ENCODE results near the gene COPS6.

Gene COPS6

GRCh38 chr7:100102950-100103840 is 14.4 kb downstream of the COPS6 start:
- no peak for DNase-seq (ENCODE audit: low read depth)

GRCh38 chr7:100105534-100105933 is 16.8 kb downstream of the COPS6 start:
- DNase-seq (ENCODE audit: low read depth) = no peak

DNA sequence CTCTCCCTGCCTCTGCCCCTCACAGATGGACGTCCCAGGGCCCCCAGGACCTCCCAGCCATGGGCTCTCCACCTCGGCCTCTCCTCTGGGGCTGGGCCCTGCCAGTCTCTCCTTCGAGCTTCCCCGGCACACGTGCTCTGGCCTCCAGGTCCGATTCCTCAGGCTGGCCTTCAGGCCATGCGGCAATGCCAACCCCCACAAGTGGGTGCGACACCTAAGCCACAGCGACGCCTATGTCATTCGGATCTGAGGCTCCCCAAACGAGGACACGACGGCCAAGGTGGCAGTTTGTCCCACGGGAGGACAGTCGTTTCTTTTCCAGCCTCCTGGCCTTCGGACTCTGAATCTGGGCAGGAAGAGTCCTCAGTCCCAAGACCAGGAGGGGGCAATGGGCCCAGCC is 17.9 kb downstream of the COPS6 start:
- no peak for DNase-seq (ENCODE audit: low read depth)

DNA sequence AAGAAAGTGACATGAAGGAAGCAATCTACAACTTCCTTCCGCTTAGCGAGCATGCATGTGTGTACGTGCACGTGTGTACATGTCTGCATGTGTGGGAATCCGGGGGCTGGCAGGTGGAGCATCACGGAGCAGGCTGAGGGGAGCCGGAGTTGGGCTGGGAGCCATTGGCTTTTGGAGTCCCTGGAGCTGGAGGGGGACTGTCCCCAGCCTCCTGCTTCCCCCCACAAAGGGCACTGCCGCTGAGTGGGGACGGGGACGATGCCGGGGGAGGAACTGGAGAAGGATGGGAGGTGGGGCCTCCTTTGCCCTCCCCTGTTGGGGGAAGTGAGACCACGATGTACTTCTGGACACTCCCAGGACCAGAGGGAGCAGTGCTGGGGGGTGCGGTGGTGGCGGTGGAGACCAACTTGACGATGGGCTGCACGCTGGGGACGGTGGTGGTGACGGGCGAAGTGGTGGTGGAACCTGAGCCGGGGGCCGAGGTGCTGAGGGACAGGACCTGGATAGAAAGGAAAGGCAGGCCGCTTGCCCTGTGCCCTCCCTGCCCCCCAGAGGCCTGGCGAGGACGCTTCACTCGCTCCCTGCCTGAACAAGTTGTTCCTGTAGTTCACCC is 18.5 kb downstream of the COPS6 start:
- DNase-seq (ENCODE audit: low read depth) = no peak

GRCh38 chr7:100107890-100108289 is 19.1 kb downstream of the COPS6 start:
- no peak for DNase-seq (ENCODE audit: low read depth)

GRCh38 chr7:100109521-100110163 is 20.9 kb downstream of the COPS6 start:
- no peak for DNase-seq (ENCODE audit: low read depth)

- no peak for DNase-seq (ENCODE audit: low read depth)
Measured at GRCh38 chr7:100111156-100111555, 22.4 kb downstream of the COPS6 start.

- no peak for DNase-seq (ENCODE audit: low read depth)
Measured at GRCh38 chr7:100111914-100112313, 23.1 kb downstream of the COPS6 start.

- no peak for DNase-seq (ENCODE audit: low read depth)
Measured at GRCh38 chr7:100115026-100115425, 26.3 kb downstream of the COPS6 start.

- DNase-seq (ENCODE audit: low read depth) = no peak
Measured at GRCh38 chr7:100118388-100119071, 29.8 kb downstream of the COPS6 start.

DNA sequence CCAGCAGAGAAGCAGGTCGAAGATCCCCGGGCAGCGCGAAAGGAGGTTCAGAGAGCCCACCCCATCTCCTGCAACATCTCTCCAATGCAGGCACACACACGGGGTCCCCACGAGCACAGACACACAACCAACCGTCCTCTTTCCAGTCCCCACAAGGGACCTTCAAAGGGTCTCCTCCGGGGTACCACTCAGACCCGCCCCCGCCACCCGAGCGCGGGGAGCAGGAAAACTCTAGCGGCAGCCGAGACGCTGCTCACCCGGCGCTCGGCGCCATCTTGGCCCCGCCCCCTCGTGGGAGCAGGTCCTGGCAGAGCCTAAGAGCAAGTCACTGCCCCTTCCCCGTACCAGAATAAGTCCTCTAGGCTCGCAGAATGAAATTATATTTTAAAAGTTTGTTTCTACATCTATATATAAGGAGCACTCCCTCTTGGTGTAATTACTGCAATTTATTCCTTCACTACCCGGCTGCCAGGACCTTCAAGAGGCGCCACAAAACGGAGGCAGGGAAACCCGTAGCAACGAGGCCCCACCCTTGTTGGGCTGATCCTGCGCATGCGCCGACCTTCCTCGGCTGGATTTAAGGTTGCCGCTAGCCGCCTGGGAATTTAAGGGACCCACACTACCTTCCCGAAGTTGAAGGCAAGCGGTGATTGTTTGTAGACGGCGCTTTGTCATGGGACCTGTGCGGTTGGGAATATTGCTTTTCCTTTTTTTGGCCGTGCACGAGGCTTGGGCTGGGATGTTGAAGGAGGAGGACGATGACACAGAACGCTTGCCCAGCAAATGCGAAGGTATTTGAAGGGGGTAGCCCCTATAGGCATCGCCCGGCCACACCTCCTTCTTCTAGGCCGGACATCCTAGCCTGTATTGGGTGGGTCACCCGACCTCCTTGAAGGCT is 30.6 kb downstream of the COPS6 start, which contains the start of the genes CNPY4 and TAF6:
Gene CNPY4 (plus strand): TSS at position 563 of the 898 bp plus-strand sequence. CDS start 111 bp downstream, at position 674.
Gene TAF6 (minus strand): TSS at position 287 of the 898 bp plus-strand sequence. CDS start 5,149 bp downstream, outside the sequence.
- peak; percentile 93 for DNase-seq (ENCODE audit: low read depth)

GRCh38 chr7:100119970-100120732 is 31.4 kb downstream of the COPS6 start:
- peak; percentile 58 for DNase-seq (ENCODE audit: low read depth)

DNA sequence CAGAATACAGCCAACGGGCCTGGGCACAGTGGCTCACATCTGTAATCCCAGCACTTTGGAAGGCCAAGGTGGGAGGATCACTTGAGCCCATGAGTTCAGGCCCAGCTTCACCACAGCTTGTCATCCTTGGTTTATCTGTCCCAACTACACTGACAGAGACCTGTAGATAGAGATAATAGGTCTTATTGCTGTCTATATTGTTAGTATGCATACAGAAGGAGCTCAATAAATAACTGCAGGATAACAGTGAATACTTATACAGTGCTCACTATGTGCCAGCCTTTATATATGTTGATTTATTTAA is 31.9 kb downstream of the COPS6 start:
- no peak for DNase-seq (ENCODE audit: low read depth)

- DNase-seq (ENCODE audit: low read depth) = no peak
Measured at GRCh38 chr7:100122067-100122466, 33.3 kb downstream of the COPS6 start.

DNA sequence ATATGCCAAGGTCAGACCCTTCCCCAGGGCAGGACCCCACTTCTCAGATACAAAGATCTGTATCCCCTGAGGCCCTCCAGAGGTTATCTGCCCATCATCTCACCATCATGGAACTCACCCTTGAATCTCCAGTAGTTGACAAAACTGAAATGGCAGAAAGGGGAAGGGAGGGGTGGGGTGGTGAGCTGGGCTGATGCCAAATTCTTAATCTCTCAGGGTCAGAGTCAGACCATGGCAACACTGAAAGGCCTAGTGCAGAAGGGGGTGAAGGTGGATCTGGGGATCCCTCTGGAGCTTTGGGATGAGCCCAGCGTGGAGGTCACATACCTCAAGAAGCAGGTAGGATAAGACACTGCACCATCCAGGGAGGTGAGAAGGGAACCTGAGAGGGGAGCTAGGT is 33.8 kb downstream of the COPS6 start:
- DNase-seq (ENCODE audit: low read depth) = no peak

GRCh38 chr7:100124301-100125230 is 35.8 kb downstream of the COPS6 start:
- no peak for DNase-seq (ENCODE audit: low read depth)

DNA sequence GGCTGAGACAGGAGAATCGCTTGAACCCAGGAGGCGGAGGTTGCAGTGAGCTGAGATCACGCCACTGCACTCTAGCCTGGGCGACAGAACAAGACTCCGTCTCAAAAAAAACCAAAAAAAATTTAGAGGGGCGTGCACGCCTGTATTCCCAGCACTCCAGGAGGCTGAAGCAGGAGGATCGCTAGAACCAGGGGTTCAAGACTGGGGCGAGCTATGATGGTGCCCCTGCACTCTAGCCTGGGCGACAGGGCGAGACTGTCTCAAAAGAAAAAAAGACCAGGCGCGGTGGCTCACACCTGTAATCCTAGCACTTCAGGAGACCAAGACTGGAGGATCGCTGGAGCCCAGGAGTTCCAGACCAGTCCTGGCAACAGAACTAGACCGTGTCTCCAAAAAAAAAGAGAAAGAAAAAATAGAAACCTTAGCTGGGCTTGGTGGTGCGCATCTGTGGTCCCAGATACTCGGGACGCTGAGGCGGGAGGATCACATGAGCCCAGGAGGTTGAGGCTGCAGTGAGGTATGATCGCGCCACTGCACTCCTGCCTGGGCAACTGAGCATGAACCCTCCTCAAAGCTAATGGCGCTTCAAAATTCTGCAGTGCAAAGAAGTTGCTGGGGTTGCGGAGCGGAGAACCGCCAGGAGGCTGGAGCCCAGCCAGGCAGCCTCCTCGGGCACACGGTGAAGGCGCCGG is 37.6 kb downstream of the COPS6 start:
- DNase-seq (ENCODE audit: low read depth) = no peak

GRCh38 chr7:100126931-100127865 is 38.4 kb downstream of the COPS6 start, which contains the start of gene MBLAC1:
Gene MBLAC1 (plus strand): TSS chr7:100126967. CDS start chr7:100127396, 429 bp downstream.
- peak; percentile 93 for DNase-seq (ENCODE audit: low read depth)
